K562 (cell line): ENCODE measurements around the gene MACROD2.

Source experiments
- MAFG ChIP-seq: fragments of 450-650 bp; conservative IDR thresholded peaks from 2 replicates; pipeline ENCODE4 v1.6.1; 2016; ENCODE audit warnings: missing genetic modification characterization, missing compliant biosample characterization
- TF ChIP-seq, protein P1 (sequence below): fragments of 450-650 bp; formaldehyde crosslinking; IDR thresholded peaks from 2 replicates; pipeline ENCODE4 v1.4.0; 2022; ENCODE audit warnings: missing genetic modification characterization
- TF ChIP-seq, protein P2 (sequence below): fragments of 450-650 bp; IDR thresholded peaks from 2 replicates; pipeline ENCODE4 v1.7.0; 2016; ENCODE audit warnings: borderline replicate concordance
- TF ChIP-seq, protein P3 (sequence below), 3 experiments: IDR thresholded peaks in 2 of 3; conservative IDR thresholded peaks in 1 of 3; 2 replicates each; pipeline ENCODE4 v1.5.1; 2011 to 2012; ENCODE audit warnings: low read length in 3 of 3, mild to moderate bottlenecking in 3 of 3, control low read depth in 2 of 3, improper control_type of control experiment in 1 of 3, inconsistent platforms in 1 of 3, low read depth in 1 of 3, mixed read lengths in 1 of 3, moderate library complexity in 1 of 3; ENCODE audit not compliant: insufficient read depth in 2 of 3

DNA sequence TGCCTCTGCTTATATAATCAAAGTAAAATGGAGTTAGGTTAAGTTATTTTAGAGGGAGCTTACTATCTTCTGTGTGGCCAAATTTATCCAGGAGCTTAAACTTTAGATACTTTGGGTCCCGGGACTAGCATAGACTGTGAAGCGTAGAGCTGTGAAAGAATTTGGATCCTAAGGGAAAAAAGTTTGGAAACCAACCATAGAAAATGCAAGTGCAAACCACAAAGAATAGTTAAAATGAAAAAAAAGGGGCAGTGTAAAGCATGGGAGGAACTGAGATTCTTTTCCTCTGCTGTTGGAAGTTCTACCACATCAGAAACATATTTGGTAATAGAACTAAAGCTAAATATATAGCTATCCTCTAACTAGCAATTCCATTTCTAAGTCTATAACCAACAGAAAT lies 574.3 kb downstream of the MACROD2 start:
- TF ChIP-seq, protein P1, sequence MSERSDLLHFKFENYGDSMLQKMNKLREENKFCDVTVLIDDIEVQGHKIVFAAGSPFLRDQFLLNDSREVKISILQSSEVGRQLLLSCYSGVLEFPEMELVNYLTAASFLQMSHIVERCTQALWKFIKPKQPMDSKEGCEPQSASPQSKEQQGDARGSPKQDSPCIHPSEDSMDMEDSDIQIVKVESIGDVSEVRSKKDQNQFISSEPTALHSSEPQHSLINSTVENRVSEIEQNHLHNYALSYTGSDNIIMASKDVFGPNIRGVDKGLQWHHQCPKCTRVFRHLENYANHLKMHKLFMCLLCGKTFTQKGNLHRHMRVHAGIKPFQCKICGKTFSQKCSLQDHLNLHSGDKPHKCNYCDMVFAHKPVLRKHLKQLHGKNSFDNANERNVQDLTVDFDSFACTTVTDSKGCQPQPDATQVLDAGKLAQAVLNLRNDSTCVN: no peak
- TF ChIP-seq, protein P2, sequence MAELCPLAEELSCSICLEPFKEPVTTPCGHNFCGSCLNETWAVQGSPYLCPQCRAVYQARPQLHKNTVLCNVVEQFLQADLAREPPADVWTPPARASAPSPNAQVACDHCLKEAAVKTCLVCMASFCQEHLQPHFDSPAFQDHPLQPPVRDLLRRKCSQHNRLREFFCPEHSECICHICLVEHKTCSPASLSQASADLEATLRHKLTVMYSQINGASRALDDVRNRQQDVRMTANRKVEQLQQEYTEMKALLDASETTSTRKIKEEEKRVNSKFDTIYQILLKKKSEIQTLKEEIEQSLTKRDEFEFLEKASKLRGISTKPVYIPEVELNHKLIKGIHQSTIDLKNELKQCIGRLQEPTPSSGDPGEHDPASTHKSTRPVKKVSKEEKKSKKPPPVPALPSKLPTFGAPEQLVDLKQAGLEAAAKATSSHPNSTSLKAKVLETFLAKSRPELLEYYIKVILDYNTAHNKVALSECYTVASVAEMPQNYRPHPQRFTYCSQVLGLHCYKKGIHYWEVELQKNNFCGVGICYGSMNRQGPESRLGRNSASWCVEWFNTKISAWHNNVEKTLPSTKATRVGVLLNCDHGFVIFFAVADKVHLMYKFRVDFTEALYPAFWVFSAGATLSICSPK: no peak
- TF ChIP-seq, protein P3, sequence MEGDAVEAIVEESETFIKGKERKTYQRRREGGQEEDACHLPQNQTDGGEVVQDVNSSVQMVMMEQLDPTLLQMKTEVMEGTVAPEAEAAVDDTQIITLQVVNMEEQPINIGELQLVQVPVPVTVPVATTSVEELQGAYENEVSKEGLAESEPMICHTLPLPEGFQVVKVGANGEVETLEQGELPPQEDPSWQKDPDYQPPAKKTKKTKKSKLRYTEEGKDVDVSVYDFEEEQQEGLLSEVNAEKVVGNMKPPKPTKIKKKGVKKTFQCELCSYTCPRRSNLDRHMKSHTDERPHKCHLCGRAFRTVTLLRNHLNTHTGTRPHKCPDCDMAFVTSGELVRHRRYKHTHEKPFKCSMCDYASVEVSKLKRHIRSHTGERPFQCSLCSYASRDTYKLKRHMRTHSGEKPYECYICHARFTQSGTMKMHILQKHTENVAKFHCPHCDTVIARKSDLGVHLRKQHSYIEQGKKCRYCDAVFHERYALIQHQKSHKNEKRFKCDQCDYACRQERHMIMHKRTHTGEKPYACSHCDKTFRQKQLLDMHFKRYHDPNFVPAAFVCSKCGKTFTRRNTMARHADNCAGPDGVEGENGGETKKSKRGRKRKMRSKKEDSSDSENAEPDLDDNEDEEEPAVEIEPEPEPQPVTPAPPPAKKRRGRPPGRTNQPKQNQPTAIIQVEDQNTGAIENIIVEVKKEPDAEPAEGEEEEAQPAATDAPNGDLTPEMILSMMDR (IDR thresholded peaks at IDR 0.05 in 2 of 3, conservative IDR thresholded peaks at IDR 0.05 in 1 of 3; ENCODE audit: insufficient read depth in 2 of 3, low read depth in 1 of 3, low read length in 3 of 3): no peak
- no peak for TF ChIP-seq MAFG (tag)
